T-helper 9 cell (primary cell): ENCODE data around the gene GAS7.

Source experiments
- DNase-seq: peaks from one replicate; pipeline ENCODE4 v3.0.0-alpha.2; 2020

Gene GAS7

DNA sequence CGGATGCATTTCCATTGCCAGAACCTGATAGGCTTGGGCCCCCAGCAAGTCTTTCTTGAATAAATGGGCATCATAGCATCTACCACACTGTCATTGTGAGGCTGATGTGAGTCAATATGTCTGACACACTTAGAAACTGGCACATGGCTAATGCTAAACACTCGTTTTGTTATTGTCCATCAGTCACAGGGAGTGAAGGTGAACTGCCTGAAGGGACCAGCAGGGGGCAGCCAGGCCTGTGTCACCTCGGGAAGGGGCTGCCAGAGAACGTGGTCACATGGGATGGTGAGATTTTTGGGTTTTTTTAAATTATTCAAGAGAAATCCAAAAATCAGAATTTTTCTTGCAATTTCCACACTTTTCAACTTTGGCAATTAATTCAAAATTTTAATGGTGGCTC, 292.5 kb downstream of the GAS7 start:
- DNase-seq = no peak

DNA sequence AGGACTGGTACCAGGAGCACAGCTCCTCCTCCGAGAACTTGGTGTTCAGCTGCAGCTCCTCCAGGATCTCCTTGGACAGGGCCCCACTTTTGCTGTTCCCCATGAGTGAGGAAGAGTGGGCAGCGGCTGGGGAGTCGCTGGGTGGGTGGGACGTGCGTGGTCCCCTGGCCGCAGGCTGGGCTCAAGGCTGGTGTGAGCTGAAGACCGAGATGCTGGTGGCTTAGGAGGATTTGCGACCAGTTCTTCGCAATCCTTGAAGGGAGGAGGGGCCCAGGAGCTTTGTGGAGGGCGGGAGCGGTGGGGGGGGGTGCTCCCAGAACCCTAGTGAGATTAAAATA, 293.4 kb downstream of the GAS7 start, which contains the start of gene RCVRN:
Gene RCVRN, minus strand, starts transcription at position 194 of the 338 bp plus-strand sequence. Its CDS starts 91 bp downstream, at position 103.
- DNase-seq = no peak

DNA sequence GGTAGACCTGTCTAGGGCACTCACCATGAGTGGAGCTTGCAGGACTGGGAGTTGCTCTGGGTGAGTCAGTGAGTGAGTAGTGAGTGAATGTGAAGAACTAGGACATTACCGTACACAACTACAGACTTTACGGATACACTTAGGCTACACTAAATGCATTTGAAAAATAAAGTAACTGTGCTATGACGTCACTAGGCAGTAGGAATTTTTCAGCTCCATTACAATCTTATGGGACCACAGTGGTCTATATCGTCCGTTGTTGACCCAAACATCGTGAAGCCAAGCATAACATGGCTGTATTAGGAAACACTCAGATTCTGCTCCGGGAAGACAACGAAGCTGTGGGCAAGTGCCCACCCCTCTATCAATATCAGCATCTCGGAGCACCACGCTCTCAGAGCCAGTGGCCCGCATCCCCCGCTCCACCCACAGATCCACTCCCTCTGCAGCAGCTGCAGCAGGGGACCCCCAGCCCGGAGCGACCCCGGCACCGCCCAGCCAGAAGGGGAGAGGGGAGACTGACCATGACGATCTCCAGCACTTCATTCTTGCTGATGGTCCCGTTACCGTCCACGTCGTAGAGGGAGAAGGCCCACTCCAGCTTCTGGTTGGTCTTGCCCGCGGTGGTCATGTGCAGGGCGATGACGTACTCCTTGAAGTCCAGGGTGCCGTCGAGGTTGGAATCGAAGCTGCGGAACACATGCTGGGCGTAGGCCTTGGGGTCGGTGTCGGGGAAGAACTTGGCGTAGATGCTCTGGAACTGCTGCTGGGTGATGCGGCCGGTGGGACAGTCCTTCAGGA, 293.9 kb downstream of the GAS7 start:
- no peak for DNase-seq

DNA sequence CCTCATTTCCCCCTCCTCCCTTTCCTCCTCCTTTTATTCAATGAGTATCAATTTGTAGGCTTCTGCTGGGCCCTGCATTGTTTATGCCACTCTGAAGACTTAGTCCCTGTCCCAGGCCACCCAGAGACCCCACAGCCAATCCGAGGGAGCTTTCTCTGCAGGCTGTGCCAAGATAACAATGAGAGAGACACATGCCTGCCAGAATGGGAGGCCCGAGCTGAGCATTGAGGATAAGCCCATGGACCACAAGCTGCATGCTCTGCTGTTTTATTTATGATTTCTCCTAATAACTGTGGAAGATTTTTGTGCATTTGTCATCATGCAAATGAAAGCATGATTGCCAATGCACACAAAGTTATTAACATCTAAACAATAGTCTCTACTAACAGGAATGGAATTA, 296.3 kb downstream of the GAS7 start:
- no peak for DNase-seq

DNA sequence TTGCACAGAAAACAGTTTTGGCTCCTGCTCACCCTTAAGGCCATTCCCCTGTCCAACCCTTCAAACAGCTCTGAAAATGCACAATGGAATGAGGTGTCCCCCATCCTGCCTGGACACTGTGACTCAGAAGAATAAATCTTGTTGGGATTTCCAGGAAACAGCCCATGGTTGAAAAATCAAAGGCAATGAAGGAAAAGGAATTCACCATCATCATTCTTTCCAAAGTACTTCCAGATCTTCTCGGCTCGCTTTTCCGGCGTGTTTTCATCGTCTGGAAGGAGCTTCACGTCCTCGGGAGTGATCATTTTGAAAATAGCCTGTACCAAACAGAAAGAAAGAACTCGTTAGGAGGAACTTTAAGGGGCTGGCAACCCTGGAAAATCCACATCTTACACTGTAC, 297.6 kb downstream of the GAS7 start:
- no peak for DNase-seq

DNA sequence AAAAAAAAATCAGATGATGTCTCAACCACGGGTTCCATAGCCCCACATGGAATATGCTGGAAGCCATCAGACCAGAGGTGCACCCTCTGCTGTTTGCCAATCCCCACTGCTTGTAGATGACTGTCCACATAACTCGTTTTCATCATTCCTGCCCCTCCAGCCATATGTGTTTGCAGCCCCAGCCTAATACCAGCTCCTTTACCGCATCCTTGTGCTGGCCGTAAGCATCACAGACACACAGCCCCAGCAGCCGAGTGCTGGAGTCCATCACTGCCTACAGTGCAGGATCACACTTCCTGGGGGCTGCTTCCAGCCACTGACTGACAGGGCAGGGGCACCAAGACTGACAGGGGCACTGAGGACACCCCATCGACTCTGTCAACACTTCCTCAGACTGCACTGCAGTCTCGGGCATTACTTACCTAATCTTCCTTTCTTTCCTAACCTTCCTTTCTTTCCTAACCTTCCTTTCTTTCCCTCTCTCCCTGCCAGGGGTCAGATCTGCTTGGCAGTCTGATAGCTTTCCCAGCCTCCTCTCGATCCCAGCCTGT, 298.3 kb downstream of the GAS7 start:
- DNase-seq = no peak

DNA sequence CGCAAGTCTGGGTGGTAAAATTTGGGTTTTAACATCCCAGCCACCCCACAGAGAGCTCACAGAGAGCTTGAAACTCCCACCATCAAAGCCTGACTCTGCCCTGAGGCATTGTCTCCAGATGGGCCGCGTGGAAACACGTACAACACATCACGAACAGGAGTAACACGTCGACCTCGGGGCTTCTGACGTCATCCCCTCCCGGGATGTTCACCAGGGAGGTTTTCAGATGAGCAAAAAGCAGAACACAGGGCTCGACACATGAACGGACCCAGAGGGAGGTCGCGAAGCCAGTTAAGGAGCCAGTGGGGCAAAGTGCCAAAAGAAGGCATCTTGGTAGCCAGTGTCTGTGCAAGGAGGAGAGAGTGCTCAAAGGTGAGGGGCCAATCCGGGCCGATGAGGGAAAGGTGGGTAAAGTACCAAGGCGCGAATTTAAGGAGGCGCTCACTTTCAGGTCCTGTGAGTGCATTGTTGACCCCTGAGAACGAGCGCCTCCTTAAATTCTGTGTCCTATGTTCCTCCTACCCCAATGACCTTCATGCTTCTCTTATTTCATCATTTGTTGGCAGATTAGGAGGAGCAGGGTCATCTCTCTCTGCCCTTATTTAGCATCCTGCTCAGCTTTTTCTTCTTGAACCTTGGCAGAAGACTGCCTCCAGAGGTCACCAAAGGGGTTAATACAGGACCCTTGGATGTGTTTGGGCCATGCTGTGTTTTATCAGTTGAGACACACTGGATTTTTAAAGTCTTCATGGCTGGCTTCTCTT, 298.9 kb downstream of the GAS7 start:
- no peak for DNase-seq

DNA sequence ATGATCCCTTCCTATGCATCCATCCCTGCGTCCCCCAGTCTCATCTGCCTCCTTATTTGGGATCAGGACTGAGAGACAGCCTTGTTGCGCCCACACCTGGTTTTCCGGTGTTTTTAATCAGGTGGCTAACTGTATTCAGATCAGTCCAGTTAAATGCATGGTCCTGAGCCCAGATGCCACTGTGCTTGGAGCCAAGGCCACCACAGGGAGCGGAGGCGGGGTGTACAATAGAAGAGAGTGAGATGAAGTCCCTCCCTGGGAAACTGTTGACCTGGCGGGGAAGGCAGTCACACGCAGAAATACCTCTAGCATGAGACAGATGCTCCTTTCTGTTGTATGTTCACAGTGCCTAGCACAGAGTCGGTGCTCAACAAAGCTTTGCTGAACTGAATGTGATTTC, 299.6 kb downstream of the GAS7 start:
- DNase-seq = no peak

DNA sequence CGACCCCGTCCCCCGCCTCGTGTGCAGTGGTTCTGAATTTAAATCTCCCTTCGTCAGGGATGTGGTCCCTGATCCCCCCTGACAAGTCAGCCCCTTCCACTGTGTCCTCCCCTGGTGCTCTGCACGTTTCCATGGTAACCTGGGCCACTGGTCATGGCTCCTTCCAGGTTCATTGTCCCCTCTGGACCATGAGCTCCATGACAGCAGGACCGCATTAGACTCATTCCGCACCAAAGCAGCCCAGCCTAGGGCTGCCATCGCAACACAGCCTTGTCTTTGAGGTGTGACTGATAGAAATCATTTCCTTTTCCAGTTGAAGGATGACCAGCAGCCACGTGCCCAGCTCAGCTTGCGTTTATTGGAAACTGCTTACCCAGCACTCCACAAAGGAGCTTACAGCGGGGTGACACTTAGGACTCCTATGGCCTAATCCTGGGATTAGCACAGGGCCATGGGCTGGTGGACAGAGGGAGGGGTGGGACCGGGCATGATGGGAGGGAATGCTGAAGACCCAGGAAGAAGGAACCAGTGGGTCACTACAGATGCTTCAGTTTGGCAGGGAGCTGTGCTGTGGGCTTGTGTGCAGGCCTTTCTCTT, 300.9 kb downstream of the GAS7 start:
- no peak for DNase-seq

DNA sequence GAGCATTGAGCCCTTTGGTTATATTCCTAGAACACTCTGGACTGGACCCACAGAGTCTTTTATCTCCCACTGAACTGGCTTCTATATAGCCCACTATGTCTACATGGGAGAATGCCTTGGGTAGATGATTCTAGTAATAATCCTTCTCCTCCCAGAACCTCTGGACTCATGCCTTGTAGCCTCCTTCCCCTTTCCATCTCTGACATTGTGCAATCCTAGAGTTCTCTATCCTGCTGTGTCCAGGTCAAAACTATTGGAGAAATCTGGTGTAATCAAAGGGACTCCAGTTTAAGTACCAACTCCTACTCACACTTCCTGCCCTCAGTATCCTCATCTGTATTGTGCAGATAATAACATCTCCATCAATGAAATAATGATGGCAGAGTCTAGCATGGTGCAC, 302.5 kb downstream of the GAS7 start:
- DNase-seq = no peak

DNA sequence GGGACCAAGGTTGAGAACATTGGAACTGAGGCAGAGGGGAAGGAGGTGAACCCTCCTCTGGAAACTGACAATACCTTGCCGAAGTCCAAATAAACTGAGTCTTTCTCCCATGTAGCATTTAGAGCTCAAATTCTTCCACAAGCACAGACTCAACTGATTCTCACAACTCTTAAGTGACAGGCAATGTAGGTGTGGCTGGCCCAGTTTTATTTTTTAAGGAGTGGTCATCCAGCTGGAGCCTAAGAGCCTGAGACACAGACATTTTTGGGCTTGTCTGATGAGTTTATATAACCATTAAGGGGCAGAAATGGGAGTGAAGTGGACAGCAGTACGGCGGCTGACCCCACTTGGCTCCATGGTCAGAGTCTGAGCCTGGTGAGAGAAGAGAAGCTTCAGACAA, 304.2 kb downstream of the GAS7 start:
- no peak for DNase-seq

DNA sequence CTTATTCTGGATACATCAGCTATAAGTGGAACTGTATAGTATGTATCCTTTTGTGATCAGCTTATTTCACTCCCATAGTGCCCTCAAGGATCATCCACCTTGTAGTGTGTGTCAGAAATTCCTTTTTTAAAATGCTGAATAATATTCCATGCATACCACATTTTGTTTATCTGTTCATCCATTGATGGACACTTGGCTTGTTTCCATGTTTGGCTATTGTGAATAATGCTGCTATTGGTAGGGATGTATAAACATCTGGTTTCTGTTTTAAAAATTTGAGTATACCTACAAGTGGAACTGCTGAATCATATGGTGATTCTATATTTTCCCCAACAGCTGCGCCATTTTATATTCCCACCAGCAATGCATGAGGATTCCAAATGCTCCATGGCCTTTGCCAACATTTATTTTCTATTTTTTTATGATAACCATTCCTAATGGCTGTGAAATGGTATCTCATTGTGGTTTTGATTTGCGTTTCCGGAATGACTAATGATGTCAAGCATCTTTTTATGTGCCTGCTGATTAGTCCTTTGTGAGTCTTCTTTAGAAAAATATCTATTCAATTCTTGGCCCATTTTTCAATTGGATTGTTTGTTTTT, 304.9 kb downstream of the GAS7 start:
- DNase-seq = no peak

DNA sequence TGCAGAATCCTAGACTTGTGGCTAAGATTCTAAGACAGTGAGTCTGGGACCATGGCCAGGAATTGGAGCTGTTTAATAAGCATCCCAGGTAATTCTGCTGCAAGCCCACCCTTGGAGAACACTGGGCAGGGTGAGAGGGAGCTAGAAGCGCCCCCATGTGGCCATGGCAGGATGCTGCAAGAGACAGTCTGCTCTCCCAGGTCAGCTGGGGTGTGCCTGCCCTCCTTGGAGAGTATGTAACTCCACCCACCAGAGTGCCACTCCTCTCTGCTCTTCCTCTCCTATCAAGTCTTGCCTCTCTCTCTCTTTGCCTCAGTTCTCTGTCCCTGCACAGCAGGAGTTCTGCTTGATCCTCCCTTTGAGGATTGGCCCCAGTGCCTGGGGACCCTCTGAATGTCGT, 308.3 kb downstream of the GAS7 start:
- no peak for DNase-seq

DNA sequence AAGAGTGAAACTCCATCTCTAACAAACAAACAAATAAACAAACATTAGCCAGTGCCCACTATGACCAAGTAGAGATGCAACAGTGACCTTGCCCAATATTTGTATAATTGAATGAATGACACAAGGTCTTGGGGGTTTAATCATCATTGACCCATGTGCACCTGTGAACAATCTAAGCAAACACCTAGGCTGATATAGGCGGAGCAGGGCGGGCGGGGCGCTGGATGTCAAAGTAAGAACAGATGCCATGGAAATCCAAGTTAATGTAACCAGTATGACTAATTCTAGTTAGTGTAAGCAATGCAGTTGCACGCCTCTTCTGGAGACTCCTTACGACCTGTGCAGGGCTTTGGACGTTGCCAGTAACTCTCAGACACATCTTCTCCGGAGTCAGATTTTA, 310.9 kb downstream of the GAS7 start:
- no peak for DNase-seq

DNA sequence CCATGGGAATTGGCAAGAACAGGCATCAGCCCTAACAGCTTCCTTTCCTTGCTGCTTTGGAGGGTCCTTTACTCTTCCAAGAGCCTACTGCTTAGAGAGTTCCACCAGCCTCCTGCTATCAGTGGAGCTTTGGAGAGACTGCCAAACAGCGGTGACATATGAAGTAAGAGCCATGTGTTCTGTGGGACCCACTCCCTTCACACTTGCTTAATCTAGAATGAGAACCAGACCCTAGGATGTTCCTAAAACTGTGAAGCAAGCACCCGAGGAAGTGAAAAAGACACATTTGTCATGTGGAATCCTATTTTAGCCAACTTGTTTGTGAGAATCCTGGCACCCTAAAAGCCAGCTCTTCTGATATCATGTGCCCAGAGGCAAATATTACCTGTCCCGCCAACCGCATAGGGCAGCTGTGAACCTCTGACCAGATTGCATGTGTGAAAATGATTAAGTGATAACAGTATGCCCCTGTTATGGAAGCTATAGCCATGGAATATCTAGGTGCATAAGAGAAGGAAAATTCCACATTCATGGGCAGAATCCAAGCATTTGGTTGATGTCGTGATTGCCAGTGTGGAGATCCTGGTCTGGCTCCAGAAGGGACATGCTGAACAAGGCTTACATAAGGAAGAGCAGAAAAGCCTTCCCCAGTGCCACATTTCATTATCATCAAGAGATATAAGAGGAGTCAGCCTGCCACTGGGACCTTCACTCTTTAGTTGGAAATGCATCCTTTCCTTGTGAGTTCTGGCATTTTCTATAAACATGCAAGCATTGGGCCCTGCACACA, 312.1 kb downstream of the GAS7 start:
- DNase-seq = no peak

DNA sequence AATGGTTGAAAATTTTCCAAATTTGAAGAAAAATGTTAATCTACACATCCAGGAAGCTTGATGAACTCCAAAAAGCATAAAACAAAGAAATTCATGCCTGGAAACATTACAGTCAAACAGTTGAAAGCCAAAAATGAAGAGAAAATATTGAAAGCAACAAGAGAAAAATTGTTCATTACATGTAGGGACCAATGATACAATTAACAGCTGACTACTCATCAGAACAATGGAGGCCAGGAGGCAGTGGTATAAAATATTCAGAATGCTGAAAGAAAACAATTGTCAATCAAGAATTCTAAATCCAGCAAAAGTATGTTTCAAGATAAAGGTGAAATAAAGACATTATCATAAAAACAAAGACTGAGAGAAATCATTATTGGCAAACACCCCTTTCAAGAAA, 315.0 kb downstream of the GAS7 start:
- no peak for DNase-seq

DNA sequence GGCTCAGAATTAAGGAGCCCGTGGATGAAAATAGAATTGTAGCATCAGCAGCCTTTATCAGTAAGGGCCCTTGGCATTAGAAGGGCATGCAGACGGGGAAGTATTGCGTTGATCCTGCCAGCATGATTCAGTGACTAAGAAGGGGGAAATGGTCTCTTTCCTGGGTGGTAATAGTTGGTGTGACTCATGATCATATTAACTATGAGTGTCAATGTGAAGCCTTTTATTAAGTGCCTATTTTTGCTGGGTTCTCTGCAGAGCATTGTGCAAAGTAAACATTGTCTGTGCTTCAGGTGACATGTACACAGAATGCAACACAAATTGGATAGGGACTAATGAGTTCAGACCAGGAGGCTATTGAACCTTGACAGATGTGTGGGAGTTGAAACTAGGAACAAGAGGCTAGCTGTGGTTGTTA, 317.8 kb downstream of the GAS7 start:
- no peak for DNase-seq

DNA sequence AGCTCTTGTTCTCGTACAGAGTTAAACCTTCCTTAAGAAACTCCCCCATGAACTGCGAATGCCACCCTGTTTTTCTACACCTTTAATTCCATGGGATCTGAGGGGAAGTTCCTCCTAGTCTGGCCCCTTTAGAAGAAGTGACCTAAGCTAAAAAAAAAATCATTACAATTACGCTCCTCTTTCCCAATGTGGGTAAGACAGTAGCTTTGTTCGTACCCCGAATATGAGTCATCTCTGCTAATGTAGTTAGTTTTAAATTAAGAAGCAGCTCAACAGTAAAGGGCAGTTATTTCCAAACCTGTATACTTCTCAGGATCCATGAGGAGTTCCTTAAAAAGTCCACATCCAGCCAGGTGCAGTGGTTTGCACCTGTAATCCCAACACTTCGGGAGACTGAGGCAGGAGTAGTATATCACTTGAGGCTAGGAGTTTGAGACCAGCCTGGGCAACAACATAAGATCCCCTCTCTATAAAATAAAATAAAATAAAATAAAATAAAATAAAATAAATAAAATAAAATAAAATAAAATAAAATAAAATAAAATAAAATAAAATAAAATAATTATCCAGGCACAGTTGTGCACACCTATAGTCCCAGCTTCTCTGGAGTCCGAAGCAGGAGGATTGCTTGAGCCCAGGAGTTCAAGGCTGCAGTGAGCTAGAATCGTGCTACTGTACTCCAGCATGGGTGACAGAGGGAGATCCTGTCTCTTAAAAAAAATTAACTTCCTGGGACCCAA, 319.4 kb downstream of the GAS7 start:
- DNase-seq = no peak

DNA sequence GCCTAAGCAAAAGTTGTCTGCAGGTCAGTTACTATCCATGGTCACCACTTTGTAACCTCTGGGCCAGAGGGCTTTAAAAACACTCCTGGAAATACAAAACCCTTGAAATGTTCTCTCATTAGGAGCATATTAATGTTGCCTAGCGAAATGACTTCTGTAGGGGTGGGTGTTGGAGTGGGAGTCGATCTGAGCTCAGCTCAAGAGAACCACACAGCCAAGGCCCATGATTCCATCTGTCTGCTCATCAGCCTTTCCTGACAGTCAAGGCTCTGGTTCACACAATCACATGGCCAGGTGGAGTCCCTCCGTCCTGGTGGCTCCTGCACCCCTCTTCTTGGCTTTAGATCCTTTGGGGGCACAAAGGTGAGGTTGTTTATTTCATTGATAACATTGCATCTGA, 320.1 kb downstream of the GAS7 start:
- no peak for DNase-seq

DNA sequence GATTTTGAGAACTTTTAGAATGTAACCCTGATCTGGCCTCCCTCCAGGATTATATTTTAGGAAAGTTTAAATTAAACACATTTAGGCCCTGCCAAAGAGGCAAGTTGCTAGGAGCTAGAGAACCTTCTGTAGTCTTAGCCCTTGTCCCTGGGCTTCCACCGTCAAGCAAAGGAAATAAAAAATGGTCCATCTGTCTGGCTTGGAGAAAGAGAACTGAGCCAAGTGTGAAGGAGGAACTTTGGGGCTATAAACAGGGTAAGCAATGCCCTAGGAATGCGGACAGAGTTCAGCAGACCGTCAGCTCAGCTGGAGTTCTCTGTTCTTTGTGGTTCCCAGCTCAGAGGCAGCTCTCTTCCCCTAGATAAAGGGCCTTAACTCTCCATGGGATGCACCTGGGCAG, 323.0 kb downstream of the GAS7 start:
- DNase-seq = no peak

DNA sequence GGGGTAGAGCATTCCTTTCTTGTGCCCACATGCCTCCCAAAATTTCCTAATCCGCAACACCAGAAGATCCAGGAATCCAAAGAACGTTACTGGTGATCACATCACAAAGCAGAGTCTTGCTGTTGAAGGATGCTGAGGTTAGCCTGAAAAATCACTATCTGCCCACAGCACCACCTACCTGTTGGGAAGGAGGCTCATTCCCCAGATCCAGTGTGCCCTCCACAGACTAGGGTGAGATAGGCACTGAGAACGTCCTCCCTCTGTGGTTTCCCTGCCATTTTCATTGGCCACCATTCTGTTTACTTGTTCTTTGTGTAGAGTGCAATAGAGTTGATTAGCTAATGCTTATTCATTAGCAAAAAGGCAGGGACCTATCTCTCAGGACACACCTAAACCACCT, 323.7 kb downstream of the GAS7 start:
- no peak for DNase-seq

DNA sequence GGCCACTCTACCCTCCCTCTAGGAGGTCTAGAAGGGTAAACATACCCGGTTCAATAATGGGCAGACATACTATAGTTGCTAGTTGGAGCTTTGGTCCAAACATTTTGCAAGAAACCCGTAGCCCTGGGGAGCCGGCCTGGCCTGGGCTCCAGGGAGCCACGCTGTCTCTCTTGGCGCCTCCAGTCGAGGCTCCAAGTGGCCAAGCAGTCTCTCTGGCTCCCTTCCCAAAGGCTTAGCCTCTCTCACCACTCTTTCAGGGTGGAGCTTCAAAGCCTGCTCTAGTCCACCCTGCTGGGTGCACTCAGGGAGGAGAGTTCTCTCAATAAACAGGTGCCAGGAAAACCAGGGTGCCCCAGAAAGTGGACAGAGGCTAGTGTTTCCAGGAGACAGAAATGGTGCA, 325.6 kb downstream of the GAS7 start:
- no peak for DNase-seq
